ENCODE data around the gene ZNF142. TPM values are rescaled to one million over a fixed set of nuclear protein-coding genes. Genes with fewer than 3 reads are reported as not detected.

Gene ZNF142
- polyA plus RNA-seq, 3 donors, result 0.72 to 15.6 (median 3.3) TPM

DNA sequence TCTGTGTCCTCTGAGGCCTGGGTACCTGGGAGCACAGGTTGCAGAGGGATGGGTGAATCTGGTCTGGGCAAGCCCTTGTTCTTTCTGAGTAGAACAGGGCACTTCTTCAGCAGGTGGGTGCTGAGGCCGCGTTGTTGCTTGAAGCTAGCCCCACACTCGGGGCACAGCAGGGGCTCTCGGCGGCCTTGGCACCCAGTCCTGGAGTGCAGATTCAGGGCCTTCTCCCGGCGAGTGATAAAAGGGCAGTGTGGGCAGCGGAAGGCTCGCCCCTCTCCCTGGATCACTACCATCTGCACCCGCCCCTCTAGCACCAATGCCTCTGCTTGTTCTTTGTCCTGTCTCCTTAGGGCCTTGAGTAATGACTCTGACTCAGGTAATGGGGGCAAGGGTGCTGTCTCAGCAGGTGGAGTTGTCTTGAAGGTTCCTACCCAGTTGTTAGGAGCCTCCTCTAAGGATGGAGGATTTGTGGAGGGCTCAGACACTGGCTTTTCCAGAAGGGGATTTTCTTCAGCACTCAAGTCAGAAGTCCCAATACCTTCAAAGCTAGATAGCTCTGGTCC lies 15.6 kb downstream of the ZNF142 start:
- Histone ChIP-seq H2AFZ (ENCODE audit: insufficient read depth, low read depth, low read length, poor library complexity, severe bottlenecking) (no peak overlapping the region), H3K9me3 (replicated peaks in 1 of 2; ENCODE audit: control insufficient read depth in 1 of 2, insufficient read depth in 1 of 2, low read length in 2 of 2) (no peaks in the 10 kb centered on the region), H3K4me3 (replicated peaks in 1 of 3; ENCODE audit: low read depth in 2 of 3, low read length in 3 of 3) (no peak overlapping the region), H3K36me3 (replicated peaks in 1 of 2; ENCODE audit: control insufficient read depth in 1 of 2, insufficient read depth in 2 of 2, low read length in 2 of 2) (peaks cover 82 to 97% of the 10 kb centered on the region in 2 donors), H3K4me2 (replicated peaks; ENCODE audit: extremely low read depth, low read length, poor library complexity, severe bottlenecking) (no peak overlapping the region), H3K79me2 (ENCODE audit: insufficient read depth, low read length) (no peaks in the 10 kb centered on the region), H3K9ac (ENCODE audit: insufficient read depth, low read length, poor library complexity, severe bottlenecking) (no peak overlapping the region), H4K20me1 (ENCODE audit: insufficient read depth, low read length) (peaks cover 3% of the 10 kb centered on the region), H3K27ac (ENCODE audit: low read depth in 1 of 2, low read length in 2 of 2) (no peak overlapping the region), H3K4me1 (ENCODE audit: control insufficient read depth in 1 of 2, insufficient read depth in 2 of 2, low read length in 2 of 2) (no peaks in the 10 kb centered on the region), H3K27me3 (ENCODE audit: control insufficient read depth in 2 of 2, insufficient read depth in 2 of 2, low read length in 2 of 2) (no peaks in the 10 kb centered on the region)
- no peak for TF ChIP-seq CTCF (IDR thresholded peaks at IDR 0.05)
- DNase-seq, result no peak
- Mint-ChIP-seq H3K36me3 (peaks cover 83 to 100% of the 10 kb centered on the region in 2 donors), H3K4me1 (no peaks in the 10 kb centered on the region), H3K4me3 (no peak overlapping the region), H3K27ac (no peak overlapping the region), H3K27me3 (ENCODE audit: low read depth in 3 of 3) (no peaks in the 10 kb centered on the region), H3K9me3 (no peaks in the 10 kb centered on the region)
- intact Hi-C loops (cut with micrococcal nuclease), result no loop called here
- 98% methylated on average over 9 of the region's 10 CpGs for WGBS (ENCODE audit: insufficient coverage)

DNA sequence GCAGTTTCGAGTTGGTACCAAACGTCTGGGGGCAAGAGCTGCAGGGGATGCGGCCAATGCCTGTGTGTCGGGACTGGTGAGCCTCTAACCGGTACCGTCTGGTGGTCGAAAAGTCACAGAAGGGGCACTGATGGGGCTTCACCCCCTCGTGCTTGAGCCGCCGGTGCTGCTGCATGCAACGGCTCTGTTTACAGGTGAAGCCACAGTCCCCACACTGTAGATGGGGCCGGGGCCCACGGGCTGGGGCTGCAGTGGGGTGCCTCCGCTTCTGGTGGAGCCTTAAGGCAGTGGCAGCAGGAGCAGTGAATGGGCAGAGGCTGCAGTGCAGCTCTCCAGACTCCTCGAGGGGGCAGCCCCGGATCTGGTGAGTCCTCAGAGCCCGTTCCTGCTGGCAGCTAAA lies 16.6 kb downstream of the ZNF142 start:
- Histone ChIP-seq H3K4me2 (replicated peaks; ENCODE audit: extremely low read depth, low read length, poor library complexity, severe bottlenecking) (no peak overlapping the region), H2AFZ (ENCODE audit: insufficient read depth, low read depth, low read length, poor library complexity, severe bottlenecking) (no peak overlapping the region), H3K9ac (ENCODE audit: insufficient read depth, low read length, poor library complexity, severe bottlenecking) (no peak overlapping the region), H3K4me1 (ENCODE audit: control insufficient read depth in 1 of 2, insufficient read depth in 2 of 2, low read length in 2 of 2) (no peaks in the 10 kb centered on the region), H3K27ac (ENCODE audit: low read depth in 1 of 2, low read length in 2 of 2) (no peak overlapping the region), H3K9me3 (replicated peaks in 1 of 2; ENCODE audit: control insufficient read depth in 1 of 2, insufficient read depth in 1 of 2, low read length in 2 of 2) (no peaks in the 10 kb centered on the region), H4K20me1 (ENCODE audit: insufficient read depth, low read length) (no peaks in the 10 kb centered on the region), H3K4me3 (replicated peaks in 1 of 3; ENCODE audit: low read depth in 2 of 3, low read length in 3 of 3) (no peak overlapping the region), H3K36me3 (replicated peaks in 1 of 2; ENCODE audit: control insufficient read depth in 1 of 2, insufficient read depth in 2 of 2, low read length in 2 of 2) (peaks cover 82 to 97% of the 10 kb centered on the region in 2 donors), H3K27me3 (ENCODE audit: control insufficient read depth in 2 of 2, insufficient read depth in 2 of 2, low read length in 2 of 2) (no peaks in the 10 kb centered on the region), H3K79me2 (ENCODE audit: insufficient read depth, low read length) (no peaks in the 10 kb centered on the region)
- no peak overlapping the region for H3K4me3 Mint-ChIP-seq
- no peak overlapping the region for H3K27ac Mint-ChIP-seq
- H3K4me1 Mint-ChIP-seq, result no peaks in the 10 kb centered on the region
- no peaks in the 10 kb centered on the region for H3K9me3 Mint-ChIP-seq
- DNase-seq, result no peak
- no peaks in the 10 kb centered on the region for H3K27me3 Mint-ChIP-seq (ENCODE audit: low read depth in 3 of 3)
- H3K36me3 Mint-ChIP-seq, result peaks cover 85 to 100% of the 10 kb centered on the region in 2 donors
- intact Hi-C loops (cut with micrococcal nuclease), result no loop called here
- WGBS (ENCODE audit: insufficient coverage), result over 99% methylated on average over 15 of the region's 17 CpGs
- TF ChIP-seq CTCF (IDR thresholded peaks at IDR 0.05), result no peak
